ENCODE results near the gene DLL1.
"Not testable (repeated sequence)": the region's sequence is repeated elsewhere in the genome, so short reads cannot be mapped to it uniquely, and the experiment has no call there.

Gene DLL1

GRCh38 chr6:170266061-170266825, 24.6 kb downstream of the DLL1 start:
- no peak for DNase-seq

- DNase-seq: no peak
Measured at GRCh38 chr6:170265655-170266054, 25.2 kb downstream of the DLL1 start.

DNA sequence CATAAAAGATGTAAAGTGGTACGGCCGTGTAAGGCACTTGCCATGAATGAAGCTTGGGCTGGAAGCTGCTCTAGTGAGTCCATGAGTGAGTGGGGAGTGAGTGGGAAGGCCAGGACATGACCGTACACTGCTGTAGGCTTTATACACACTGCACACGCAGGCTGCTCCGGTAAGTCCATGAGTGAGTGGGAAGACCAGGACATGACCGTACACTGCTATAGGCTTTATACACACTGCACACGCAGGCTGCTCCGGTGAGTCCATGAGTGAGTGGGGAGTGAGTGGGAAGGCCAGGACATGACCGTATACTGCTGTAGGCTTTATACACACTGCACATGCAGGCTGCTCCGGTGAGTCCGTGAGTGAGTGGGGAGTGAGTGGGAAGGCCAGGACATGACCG, 26.2 kb downstream of the DLL1 start:
- not testable (repeated sequence) for DNase-seq

DNA sequence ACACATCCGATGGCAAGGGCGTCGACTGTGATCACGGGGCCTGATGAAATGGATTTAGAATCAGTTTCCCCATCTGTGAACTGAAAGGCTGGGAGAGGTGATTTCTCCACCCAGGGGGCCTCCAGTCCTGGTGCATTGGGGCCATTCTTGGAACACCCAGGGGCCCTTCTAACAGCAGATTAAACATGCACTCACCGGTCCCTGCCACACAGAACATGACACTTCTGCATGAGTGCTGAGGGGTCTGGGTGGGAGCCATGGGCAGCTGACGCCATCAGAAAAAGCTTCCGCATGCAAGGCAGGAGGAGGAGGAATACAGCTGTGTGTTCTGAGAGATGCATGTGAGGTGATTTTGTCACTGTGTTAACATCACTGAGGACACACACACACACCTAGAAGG, 26.8 kb downstream of the DLL1 start:
- DNase-seq: no peak

DNA sequence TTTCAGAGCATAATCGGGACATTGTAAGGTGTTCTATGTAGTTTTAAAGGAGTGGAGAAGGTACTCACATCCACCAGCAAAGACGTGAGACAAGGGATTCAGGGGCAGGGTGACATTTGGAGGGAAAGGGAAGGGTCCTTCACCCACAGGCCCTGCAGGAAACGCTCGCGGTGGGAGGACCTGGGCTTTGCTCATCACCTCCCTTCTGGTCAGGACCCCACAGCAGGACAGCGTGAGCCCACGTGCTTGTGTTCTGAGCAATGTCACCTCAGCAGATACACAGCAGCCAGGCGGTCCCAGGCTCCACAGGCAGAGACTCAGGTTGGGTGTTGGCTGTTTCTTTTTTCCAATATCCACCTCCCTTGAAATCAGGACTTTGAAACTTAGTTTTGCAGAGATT, 27.5 kb downstream of the DLL1 start:
- DNase-seq: no peak

GRCh38 chr6:170262489-170263088, 28.3 kb downstream of the DLL1 start:
- no peak for DNase-seq

GRCh38 chr6:170261643-170262488, 29.0 kb downstream of the DLL1 start:
- DNase-seq: no peak

DNA sequence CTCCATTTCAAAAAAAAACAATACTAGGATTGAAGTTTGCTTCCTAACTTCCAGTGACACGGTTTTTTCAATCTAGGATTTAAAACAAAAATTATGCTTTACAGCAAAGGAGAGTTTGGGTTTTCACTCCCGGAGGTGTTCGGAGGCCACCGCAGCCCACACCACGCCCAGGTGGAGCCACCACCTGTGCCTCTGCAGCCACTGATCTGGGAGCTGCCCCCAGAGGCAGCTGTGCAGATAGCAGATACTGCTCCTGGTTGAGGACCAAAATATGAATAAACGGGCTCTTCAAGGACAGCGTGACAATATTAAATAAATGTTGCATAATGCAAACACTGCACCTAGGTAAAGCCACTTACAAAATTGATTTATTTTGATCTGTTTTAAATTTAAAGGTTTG, 30.2 kb downstream of the DLL1 start:
- no peak for DNase-seq

- no peak for DNase-seq
Measured at GRCh38 chr6:170259278-170259677, 31.6 kb downstream of the DLL1 start.

DNA sequence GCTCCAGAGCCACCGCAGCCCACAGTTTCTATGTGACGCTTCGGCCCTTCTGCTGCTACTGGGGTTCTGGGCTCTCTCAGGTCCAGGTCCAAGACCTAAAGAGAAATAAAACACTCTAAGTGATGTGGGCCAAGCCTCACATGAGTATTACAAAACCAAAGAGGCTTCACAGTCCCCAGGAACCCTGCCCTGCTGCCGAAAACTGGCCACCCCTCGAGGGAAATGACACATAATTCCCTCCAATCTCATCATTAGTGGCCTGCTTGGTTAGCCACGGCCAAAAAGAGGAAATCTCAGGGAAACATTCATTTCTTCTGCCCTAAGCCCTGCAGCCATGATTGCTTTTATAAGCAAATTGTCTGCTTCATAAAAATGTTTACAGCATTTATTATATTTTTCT, 32.5 kb downstream of the DLL1 start:
- DNase-seq: no peak

DNA sequence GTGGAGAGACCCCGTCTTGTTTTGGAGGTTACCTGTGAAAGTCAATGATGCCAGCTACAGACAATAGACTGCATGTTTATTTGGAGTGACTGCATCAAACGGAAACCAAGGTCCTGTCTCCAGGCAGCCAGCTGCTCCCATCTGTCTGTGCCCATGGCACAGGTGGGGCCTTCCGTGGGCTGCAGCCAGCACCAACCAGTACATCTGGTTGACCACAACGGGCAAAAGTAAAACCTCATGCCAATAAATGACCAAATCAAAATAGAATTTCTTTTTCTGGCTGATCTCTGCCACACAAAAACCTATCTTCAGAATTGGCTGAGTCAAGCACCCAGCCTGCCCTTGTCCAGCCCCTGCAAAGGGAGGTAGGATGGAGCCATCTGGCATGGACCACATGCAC, 33.5 kb downstream of the DLL1 start:
- DNase-seq: no peak

DNA sequence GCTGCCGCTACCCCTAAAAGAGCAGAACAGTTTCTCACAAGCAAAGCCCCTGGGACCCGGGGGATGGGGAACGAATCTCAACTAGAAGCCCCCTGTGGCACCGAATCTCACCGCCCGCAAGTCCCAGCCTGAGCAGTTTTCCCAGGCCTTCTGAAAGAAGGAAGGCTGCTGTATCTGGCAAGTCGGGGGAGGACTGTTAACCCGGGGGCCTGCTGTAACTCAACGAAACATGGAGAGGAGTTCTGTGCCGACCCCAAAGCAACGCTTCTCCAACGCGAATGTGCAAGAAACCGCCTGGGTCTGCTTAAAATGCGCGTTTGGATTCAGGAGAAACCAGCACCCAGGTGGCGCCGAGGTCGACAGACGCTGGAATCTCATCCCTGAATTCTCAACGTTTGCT, 34.2 kb downstream of the DLL1 start:
- no peak for DNase-seq

DNA sequence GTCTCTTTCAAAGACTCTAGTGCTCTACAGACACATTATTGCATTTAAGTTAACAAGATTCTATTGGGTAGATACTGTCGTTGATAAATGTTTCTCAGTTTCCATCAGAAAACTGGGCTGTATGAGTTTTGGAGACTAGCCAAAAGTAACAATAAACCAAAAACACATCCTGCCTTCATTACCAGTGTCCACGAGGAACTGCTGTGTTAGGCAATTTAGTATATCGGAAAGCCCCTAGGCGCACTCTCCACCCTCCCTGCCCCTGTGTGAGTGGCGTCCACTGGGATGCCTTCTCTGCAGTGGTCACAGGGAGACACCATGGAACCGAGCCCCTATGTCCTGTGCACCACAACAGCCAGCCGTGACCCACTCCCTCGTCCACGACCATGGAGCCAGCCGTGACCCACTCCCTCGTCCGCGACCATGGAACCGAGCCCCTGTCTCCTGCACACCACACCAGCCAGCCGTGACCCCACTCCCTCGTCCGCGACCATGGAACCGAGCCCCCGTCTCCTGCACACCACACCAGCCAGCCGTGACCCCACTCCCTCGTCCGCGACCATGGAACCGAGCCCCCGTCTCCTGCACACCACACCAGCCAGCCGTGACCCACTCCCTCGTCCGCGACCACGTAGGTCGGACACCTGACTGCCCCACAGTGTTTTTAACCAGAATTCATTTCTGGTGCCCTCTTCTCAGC, 35.3 kb downstream of the DLL1 start:
- no peak for DNase-seq

DNA sequence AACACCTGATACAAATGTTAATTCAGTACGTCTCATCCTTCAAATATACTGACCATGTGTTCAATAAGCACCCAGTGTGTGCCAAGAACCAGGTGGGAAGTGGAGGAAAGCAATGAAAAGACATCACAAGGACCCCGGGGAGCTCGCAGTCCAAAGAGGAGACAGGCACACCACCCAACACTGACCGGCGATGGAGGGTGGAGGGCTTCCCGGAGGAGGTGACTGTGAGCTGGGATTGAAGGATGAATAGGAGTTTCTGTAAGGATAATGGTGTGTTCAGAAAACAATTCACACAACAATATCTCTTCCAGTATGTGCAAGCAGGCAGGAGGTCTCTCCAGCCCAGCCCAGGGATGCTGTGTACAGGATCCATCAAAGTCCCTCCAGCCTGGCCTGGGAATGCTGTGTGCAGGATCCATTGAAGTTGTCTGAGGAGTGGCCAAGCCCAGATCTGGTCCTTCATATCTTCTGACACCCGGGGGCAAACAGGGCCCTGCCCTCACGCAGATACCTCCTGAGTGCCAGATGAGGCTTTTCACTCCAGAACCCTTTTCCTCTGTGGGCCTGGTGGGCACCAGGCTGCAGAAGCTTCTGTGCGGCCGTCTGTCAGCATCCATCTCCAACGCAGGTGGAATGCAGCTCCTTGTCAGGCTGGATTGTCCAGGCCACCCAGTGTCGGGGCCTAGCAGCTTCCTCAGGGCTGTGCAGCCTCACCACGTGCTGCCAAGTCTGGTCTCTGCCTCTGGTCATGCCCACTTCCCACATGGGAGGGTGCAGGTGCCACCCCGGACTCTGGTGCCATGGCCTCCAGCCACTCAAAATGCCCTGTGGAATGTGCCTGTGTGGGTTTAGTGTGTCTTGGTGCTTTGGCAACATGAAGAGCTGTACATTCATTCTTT, 36.3 kb downstream of the DLL1 start:
- no peak for DNase-seq

- DNase-seq: no peak
Measured at GRCh38 chr6:170253910-170254269, 37.0 kb downstream of the DLL1 start.

DNA sequence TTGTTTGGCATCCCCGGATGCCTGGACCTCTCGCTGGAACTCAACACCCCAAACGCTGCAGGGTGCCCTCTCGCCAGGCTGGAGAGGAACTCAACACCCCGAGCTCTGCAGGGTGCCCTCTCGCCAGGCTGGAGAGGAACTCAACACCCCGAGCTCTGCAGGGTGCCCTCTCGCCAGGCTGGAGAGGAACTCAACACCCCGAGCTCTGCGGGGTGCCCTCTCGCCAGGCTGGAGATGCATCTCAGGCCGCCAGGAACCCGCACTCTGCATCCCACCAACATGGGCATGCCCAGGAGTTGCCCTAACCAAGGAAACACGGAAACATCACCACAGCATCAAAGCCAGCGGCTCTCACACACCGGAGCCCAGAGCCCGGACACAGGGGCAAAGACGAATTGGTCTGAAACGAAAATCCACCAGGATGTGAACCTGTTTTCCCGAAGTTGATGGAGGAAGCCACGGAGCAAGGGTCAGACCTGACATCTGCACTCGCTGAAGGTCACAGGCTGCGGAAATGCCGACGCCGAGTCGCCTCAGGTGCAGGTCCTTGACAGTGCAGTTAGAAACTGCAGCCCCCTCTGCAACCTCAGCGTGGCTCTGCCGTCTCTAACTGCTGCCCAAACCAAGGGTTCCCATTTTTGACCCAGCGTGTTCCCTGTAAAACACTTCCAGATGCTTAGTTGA, 37.5 kb downstream of the DLL1 start:
- no peak for DNase-seq

GRCh38 chr6:170251776-170252571, 38.9 kb downstream of the DLL1 start:
- no peak for DNase-seq

GRCh38 chr6:170250981-170251775, 39.7 kb downstream of the DLL1 start:
- DNase-seq: no peak

DNA sequence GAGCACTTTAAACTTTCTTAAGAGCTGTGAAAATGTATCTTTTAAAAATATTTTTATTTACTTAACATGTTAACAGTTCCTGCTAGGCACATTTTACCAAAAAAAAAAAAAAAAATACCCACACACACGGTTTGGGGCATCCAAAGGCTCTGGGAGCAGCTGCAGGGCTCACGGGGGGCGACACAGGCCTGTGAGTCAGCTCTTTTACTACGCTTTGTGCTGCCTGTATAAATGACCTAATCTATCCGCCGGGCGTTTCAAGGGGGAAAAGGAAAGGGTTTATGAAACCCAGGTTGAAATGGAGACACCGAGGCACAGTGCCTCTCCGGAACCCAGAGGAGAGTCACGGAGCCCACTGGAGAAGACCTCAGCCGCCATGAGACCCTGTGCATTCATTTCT, 40.4 kb downstream of the DLL1 start:
- no peak for DNase-seq

- DNase-seq: no peak
Measured at GRCh38 chr6:170249817-170250216, 41.1 kb downstream of the DLL1 start.
